ENCODE measurements around the gene RFFL.
"Not testable (repeated sequence)": the region's sequence is repeated elsewhere in the genome, so short reads cannot be mapped to it uniquely, and the experiment has no call there.

RFFL gene

DNA sequence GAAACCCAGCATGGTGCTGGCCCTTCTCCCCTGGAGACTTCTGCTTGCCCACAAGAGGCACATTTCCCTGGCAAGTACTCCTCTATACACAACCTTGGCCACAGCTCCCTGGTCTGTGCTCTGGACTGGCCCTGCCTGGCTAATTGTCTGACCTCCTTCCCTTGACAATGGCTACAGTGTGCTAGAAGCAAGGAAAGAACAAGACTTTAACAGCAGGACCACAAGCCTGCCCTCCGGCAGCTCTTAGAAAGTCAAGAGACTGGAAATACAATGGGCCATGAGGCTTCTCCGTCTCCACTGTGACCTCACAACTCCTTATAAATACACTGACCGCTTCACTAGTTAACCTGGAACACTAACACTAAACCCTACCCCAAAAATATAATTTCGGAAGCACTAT lies 46.5 kb downstream of the RFFL start:
- intact Hi-C loops (cut with DNase I): no loop called here
- no peak for DNase-seq

DNA sequence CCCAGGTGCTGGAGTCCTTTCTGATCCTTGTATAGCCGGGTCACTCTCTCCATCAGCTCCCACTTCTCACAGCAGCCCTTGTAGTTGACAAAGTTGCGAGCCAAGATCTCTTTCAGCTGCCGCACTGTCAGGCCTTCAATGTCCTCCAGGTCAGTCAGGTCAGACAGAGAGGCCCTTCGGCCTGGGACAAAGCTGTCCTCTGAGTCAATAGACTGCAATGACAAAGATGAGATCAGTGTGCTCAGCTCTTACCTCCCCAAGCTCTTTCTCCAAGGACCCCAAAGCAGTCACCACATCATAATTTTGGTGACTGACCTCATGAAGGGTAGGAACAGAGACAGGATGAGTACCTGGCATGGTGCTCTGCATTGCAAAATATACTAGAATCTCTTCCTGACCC lies 47.1 kb downstream of the RFFL start:
- no peak for DNase-seq
- intact Hi-C loops (cut with DNase I): no loop called here

DNA sequence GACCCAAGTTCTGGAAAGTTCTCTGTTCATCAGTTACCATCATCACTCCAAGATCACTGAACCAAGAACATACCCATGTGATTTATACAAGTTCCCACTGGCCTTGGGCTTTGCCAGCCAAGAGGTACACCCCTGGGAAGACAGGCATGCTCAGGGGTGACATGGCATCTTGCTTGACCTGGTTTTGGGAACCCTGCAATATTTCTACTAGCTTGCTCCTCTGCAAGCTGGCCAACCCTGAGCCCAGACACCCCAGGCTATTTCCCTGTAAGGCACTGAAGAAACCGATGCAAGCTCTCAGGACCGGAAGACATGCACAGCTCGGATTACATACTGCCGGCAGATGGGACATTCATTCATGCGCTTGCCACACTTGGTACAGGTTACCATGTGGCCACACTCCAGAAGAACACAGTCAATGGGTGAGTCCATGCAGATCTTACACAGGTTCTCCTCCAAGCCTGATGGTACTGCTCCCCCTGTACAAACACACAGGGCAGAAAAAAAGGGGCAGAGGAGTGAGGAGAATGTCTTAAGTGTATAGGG lies 51.8 kb downstream of the RFFL start:
- no peak for DNase-seq
- intact Hi-C loops (cut with DNase I): loop anchor here (2.0 kb wide), 1 partner anchor 45 kb away; no protein-coding TSS in a partner anchor

DNA sequence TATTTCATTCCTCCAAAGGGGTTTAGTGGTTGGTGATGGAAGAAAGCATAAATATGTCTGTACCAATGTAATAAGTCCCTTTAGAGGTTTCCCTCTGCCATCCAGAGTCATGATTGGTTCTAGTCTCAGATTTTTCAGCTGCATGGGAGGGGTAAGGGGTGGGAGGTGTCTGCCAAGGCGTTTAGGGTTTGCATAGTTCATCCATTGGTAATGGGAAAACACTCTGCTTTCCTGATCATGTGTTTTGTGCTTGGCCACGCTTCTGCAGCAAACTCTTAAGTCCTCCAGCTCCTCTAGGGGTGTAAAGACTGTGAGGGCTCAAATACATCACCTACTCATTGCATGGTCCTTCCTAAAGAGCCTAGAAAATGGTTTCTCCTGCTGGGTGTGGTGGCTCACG lies 53.4 kb downstream of the RFFL start:
- intact Hi-C loops (cut with DNase I): no loop called here
- no peak for DNase-seq

DNA sequence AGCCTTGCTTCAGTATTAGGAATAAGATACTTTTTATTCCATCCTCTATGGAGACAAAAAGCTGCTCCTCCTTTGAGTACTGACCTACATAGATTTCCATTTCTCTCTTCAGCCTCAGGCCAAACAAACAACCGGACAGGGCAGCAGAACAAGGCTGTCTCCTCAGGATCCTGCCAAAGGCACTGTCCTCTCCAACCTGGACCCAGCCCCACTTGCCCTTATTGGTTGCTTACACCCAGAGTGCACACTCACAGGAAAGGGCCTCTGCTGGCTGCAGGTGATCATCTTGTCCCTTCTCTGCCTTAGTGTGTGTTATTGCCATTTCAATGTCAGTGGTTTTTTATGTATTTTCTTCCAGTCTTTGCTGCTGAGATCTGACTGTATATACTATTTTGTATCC lies 56.5 kb downstream of the RFFL start:
- intact Hi-C loops (cut with DNase I): no loop called here
- no peak for DNase-seq

DNA sequence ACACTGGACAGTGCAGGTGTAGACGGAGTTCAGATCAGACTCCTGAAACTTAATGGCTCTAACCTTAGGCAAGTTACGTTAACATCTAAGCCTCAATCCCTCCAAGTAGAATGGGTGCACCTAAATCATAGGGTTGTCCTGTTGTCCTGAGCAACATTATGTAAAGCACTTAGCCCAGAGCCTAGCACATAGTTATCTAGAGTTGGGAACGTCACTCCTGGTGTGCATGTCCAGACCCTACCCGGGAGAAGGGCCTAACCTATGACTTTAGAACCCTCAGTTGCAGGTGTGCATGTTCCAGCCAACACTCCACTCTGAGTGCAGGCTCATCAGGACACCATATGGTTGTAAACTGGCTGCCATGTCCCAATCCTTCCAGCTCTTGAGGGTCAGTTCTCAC lies 57.2 kb downstream of the RFFL start:
- intact Hi-C loops (cut with DNase I): no loop called here
- no peak for DNase-seq

DNA sequence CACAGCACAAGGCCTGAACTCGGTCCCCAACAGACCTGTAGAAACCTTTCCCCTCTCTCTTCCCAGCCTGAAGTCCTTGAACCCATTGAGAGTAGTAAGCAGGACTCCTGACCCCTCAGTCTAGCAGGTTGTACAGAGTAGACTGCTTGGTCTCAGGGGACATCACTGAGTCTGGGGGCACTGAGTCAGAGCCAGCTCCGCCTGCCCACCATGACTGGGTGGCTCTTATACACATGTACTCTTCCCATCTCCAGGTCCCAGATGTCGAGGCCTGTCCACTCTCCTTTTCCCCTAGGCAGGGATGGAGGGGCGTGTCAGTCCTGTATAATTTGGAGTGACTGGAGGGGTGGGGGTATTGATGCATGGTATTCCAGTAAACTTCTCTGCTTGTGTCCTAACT lies 59.7 kb downstream of the RFFL start:
- intact Hi-C loops (cut with DNase I): no loop called here
- no peak for DNase-seq

DNA sequence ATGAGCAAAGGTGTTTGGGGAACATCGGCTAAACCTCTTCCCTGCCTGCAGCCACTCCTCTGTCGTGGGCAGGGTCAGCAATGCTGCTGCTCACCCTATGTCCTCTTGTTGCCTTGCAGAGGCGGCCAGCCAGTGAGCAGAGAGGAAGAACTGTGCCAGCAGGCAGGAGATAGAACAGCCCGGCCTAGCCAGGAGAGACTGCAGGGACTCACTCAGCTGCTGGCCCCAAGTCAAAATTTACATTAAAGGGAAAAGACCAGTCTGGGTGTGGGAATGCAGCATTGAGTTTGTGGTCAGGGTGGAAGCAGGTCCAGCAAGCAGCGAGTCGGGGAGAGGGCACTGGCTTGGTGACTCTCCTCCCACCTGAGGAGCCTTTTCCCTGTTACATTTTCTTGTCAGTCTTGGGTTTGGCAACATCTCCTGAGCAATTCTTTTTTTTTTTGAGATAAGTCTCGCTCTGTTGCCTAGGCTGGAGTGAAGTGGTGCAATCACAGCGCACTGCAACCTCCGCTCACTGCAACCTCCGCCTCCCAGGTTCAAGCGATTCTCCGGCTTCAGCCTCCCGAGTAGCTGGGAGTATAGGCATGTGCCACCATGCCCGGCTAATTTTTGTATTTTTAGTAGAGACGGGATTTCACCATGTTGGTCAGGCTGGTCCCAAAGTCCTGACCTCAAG lies 60.5 kb downstream of the RFFL start:
- intact Hi-C loops (cut with DNase I): no loop called here
- DNase-seq: peak in 1 of 10 donors; percentile 29

DNA sequence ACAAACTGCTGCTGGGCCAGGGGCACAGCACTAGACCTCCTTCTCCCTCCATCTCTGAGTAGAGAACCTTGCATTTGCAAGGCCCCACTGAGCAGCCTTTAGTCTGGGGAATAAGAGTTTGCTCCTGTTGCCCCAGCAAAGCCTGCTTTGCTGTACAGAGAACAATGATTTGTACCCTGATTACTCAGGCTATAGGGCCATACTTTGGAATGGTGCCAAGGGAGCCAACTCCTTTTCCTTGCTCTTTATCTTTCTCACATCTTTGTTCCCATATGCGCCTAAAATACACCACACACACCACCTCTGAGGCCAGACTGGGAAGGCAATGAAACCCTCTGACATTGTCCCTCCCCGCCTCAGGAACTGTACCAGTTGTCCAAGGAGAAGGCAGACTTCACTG lies 62.0 kb downstream of the RFFL start:
- intact Hi-C loops (cut with DNase I): no loop called here
- no peak for DNase-seq

DNA sequence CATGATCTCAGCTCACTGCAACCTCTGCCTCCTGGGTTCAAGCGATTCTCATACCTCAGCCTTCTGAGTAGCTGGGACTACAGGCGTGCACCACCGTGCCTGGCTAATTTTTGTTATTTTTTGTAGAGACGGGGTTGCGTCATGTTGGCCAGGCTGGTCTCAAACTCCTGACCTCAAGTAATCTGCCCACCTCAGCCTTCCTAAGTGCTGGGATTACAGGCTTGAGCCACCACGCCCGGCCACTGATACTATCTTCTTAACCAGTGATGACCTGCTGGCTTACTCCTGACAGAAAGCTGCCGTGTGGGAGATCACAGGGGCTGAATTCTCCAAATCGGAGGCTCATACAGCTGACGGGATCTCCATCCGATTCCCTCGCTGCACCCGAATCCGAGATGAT lies 62.5 kb downstream of the RFFL start:
- DNase-seq; intact Hi-C loops (cut with DNase I): not testable (repeated sequence)

DNA sequence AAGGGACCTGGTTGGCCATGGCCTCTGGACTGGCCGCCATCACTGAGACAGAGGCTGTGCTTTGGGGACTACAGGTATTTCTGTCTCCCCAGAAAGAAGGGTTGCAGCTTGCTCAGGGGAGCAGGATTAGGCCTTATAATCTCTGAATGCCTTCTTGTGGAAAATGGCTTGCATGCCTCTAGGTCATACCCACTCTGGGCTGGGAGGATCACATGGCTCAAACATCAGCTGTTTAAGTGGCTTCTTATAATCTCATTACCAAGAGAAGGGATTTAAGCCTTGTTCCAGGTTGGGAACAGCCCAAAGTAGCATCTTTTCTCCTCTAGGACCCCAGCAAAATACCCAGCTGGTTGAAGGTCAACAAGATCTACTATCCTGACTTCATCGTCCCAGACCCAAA lies 64.1 kb downstream of the RFFL start:
- no peak for DNase-seq
- intact Hi-C loops (cut with DNase I): no loop called here

DNA sequence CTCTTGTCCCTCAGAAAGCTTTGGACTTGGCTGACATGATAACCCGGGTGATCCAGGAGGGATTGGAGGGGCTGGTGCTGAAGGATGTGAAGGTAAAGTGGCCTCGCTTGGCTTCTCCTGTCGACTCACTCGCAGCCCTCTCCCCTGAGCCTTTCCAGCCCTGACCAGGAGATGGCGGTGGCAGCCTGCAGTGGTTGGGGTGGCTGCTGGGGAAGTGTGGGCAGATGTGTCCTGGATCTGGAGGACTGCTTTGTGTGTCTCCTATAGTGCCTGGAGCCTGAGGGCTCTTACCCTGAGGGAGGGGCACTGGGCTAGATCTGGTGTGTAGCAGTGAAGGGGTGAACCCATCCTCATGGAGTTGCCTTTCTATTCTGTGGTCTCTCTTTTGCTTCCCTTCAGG lies 65.3 kb downstream of the RFFL start:
- peak; percentile 50 to 97 (median 77) for DNase-seq
- intact Hi-C loops (cut with DNase I): loop anchor here (1.0 kb wide), 2 partner anchors 91 to 121 kb away; partner anchors contain the start of gene RAD51D

DNA sequence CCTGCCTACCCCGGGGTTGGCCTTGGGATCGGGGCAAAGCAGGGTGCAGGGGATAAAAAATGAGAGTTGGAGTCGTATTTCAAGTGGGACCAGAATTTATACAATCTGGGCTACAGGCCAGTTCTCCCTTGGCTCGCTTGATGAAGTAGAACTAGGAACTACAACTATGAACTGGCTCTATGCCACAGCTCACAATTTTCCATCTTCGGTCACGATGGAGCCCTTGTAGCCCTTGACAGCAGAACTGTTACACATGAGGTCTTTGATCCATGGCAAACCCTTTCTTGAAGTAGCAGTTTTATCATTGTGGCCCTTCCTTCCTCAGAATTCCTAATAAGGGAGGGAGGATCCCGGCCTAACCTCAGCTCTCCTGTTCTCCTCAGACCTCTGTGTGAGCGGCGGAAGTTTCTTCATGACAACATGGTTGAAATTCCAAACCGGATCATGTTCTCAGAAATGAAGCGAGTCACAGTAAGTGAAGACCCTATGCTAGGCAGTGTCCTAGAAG lies 66.1 kb downstream of the RFFL start:
- DNase-seq: no peak
- intact Hi-C loops (cut with DNase I): no loop called here

DNA sequence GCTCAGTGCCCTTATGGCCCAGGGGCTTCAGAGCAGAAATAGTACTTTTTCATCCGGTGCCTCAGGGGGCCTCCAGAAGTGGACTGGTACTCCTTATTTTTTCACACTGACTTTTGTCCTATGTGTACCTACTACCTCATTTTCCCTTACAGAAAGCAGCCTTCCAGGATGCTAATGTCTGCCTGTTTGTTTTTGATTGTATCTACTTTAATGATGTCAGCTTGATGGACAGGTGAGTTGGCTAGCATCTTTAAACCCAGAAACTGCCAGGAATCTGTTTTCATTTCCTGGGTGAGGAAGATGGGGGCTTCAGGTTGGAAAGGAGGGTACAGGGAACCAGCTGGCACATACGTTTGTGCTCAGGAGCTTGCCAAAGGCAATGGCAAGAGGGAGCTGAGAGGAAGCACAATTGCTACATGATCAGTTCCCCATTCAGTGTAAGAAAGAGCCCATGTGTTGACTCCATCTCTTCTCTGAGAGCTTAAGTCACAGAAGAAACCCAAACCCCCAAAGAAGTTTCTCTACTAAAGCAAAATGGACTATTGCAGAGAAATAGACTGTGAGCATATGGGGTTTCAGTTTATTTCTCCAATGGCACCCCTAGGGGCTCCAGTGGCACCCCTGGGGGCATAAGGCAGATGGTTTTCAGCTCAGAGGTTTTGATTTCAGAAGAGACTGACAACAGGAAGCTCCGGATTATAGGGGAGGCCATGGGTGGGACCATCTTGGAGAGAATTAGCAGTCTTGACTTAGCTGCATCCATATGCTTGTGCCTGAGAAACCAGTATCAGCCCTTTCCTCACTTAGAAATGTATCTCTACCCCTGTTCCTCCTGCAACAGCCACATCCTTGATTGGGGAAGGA lies 66.9 kb downstream of the RFFL start:
- intact Hi-C loops (cut with DNase I): no loop called here
- DNase-seq: no peak

DNA sequence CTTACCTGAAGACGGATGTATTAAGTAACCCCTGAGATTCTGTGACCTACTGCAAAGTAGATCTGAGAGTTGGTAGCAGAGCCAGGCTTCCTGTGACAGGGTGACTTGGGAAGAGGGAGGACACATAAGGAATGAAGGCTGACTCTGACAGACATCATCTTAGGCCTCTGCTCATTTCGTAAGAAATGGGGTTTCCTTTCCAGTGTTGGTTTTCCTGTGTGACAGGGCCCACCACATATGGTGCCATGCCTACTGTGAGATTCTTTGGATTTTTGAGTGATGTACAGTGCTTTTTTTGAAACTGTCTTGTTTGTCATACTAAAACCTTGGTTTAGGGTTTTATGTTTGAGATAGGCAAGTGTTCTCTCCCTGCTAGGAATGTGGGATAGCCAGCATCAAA lies 70.5 kb downstream of the RFFL start:
- intact Hi-C loops (cut with DNase I): no loop called here
- DNase-seq: no peak

DNA sequence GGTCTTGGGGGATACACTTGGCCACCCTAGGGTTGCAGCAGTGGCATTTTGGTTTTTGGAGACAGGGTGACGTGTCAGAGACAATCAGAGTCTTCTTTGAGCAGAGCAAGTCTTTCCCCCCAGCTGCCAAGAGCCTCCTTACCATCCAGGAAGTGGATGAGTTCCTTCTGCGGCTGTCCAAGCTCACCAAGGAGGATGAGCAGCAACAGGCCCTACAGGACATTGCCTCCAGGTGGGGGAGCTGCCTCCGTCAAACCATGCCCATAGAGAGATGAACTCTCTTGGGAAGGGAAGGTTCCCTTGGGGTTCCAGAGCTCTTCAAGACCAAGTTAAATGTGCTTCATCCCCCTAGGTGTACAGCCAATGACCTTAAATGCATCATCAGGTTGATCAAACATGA lies 71.9 kb downstream of the RFFL start:
- intact Hi-C loops (cut with DNase I): no loop called here
- DNase-seq: no peak

DNA sequence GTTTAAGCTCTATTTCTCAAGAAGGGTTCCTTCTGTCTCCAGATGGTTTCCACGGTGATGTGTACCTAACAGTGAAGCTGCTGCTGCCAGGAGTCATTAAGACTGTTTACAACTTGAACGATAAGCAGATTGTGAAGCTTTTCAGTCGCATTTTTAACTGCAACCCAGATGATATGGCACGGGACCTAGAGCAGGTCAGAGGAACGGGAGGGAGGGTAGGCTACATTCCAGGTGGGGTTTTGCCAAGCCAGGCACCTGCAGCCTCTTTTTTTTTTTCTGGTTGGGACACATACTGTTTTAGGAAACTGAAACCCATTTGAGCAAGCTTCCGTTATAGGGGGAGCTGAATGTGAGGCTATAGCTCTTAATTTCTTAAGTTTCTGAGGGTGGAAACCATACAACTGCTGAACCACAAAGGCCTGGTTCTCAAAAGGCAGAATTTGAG lies 72.6 kb downstream of the RFFL start:
- intact Hi-C loops (cut with DNase I): no loop called here
- DNase-seq: no peak

DNA sequence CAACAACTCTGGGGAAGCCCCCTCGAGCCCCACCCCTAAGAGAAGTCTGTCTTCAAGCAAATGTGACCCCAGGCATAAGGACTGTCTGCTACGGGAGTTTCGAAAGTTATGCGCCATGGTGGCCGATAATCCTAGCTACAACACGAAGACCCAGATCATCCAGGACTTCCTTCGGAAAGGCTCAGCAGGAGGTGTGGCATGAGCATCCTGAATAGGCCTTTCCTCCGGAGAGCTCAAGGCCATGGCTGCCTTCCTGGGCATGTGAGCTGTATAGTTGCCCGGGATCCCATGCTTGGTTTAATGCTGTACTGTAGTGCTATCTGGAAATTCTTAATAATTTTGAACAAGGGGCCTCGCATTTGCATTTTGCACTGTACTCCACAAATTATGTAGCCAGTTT lies 74.0 kb downstream of the RFFL start:
- intact Hi-C loops (cut with DNase I): loop anchor here (10.0 kb wide), 1 partner anchor 565 kb away; no protein-coding TSS in a partner anchor

DNA sequence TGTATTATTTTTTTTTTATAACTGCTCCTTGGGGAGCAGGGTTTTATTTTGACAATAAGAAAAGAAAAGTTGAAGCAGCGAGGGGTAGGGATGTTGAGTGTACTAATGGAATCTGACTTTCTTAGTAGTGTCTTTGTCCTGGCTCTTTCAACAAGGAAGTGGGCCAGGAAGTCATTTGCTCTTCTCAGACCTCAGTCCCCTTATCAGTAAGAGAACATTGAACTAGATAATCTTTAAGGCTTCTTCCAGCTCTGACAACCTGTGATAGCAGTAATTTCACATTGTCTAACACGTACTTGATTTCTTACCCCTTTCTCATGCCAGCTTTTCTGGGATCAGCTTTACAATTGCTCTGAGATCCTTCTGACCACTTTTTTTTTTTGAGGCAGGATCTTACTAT lies 74.9 kb downstream of the RFFL start:
- no peak for DNase-seq
- intact Hi-C loops (cut with DNase I): loop anchor here (10.0 kb wide), 1 partner anchor 564 kb away; no protein-coding TSS in a partner anchor

More for the DNA sequence above, 74.0 kb downstream of the RFFL start:
- no peak for DNase-seq

DNA sequence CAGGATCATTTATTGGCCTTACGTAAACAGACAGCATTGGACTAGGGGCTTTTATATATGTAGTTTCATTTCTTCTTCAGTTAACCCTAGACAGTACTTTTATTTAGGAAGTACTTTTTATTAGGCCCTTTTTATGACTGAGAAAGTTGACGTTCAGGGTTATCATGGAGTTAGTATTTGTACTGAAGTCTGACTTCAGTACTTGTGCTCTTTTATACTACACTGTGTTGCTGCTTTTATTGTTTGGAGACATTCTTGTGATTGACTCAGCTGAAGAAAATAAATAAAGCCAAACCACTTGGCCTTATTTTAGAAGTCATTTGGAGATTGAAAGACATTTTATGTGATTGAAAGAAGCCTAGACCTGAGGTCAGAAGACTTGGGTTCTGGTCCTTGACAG lies 76.3 kb downstream of the RFFL start:
- intact Hi-C loops (cut with DNase I): loop anchor here (10.0 kb wide), 1 partner anchor 562 kb away; no protein-coding TSS in a partner anchor
- DNase-seq: no peak

All from posterior cingulate gyrus (tissue), 11 donors.